ENCODE results near the gene RAD51C. TPM values are rescaled to one million over a fixed set of nuclear protein-coding genes. Genes with fewer than 3 reads are reported as not detected.

RAD51C gene
- total and polyA plus RNA-seq, 2 experiments from 2014 or later = 19.2 to 41.6 TPM

DNA sequence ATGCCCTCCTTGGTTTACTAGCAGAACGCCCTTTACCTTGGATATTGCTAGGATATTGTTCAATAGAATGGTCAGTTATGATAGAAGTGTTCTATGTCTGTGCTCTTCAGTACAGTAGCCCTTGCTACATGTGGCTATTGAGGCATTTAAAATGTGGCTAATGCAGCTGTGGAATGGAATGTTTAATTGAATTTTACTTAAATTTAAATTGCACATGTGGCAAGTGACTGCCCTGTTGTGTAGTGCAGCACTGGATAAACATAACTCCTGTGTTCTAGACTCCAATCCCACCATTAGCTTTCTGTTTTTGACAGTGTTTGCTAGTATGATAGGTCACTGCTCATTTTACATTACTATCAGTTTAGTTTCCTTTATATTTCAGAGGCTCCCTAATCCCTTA lies 29.9 kb downstream of the RAD51C start:
- no peaks in the 10 kb centered on the region for H3K27me3 ChIP-seq
- no peak overlapping the region for H2AFZ ChIP-seq
- no peak overlapping the region for H3K27ac ChIP-seq
- 89% methylated on average over 1 of the region's 1 CpG for WGBS (ENCODE audit: low lambda C conversion rate, missing lambda C conversion rate)
- H4K20me1 ChIP-seq (ENCODE audit: insufficient read depth, poor library complexity, severe bottlenecking) = no peaks in the 10 kb centered on the region
- no peak overlapping the region for H3K4me3 ChIP-seq
- TF ChIP-seq EZH2 (IDR thresholded peaks at IDR 0.05; ENCODE audit: borderline replicate concordance) (no peak), EZH2phosphoT487 (IDR thresholded peaks at IDR 0.05; ENCODE audit: low read depth, severe bottlenecking, unreplicated experiment) (no peak)
- no peaks in the 10 kb centered on the region for H3K36me3 ChIP-seq (replicated peaks; ENCODE audit: insufficient read depth, low read depth)
- no peaks in the 10 kb centered on the region for H3K9me2 ChIP-seq (replicated peaks; ENCODE audit: insufficient read depth)
- no peak overlapping the region for H3K4me2 ChIP-seq
- no peaks in the 10 kb centered on the region for H3K4me1 ChIP-seq (ENCODE audit: insufficient read depth)
- H3K79me2 ChIP-seq = no peaks in the 10 kb centered on the region
- H3K9me3 ChIP-seq (ENCODE audit: low read depth) = no peaks in the 10 kb centered on the region
- no peak for DNase-seq (ENCODE audit: low spot score)

DNA sequence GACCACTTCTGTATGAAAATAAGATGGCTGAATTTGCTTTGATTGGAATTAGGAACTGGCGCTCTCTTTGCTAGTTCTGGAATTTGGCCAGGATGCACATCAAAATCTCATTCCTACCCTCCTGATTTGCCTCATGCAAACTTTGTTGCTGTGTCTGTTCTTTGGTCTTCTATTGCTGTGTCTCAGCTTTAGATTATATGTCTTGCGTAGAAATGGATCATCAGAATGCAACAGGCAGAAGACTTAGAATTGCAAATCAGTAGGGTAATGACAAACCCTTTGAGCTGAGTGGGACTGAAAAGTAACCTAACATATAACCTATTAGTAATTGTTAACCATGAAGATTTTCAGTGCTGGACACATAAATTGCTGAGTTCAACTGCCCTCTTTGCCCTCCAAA lies 30.3 kb downstream of the RAD51C start:
- H3K27me3 ChIP-seq = no peaks in the 10 kb centered on the region
- 90% methylated on average over 2 of the region's 2 CpGs for WGBS (ENCODE audit: low lambda C conversion rate, missing lambda C conversion rate)
- TF ChIP-seq, protein P1, sequence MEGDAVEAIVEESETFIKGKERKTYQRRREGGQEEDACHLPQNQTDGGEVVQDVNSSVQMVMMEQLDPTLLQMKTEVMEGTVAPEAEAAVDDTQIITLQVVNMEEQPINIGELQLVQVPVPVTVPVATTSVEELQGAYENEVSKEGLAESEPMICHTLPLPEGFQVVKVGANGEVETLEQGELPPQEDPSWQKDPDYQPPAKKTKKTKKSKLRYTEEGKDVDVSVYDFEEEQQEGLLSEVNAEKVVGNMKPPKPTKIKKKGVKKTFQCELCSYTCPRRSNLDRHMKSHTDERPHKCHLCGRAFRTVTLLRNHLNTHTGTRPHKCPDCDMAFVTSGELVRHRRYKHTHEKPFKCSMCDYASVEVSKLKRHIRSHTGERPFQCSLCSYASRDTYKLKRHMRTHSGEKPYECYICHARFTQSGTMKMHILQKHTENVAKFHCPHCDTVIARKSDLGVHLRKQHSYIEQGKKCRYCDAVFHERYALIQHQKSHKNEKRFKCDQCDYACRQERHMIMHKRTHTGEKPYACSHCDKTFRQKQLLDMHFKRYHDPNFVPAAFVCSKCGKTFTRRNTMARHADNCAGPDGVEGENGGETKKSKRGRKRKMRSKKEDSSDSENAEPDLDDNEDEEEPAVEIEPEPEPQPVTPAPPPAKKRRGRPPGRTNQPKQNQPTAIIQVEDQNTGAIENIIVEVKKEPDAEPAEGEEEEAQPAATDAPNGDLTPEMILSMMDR (IDR thresholded peaks at IDR 0.05; ENCODE audit: poor library complexity) = no peak
- TF ChIP-seq EZH2phosphoT487 (IDR thresholded peaks at IDR 0.05; ENCODE audit: low read depth, severe bottlenecking, unreplicated experiment) (no peak), EZH2 (IDR thresholded peaks at IDR 0.05; ENCODE audit: borderline replicate concordance) (no peak)
- H3K4me1 ChIP-seq (ENCODE audit: insufficient read depth) = no peaks in the 10 kb centered on the region
- H3K79me2 ChIP-seq = no peaks in the 10 kb centered on the region
- no peak overlapping the region for H2AFZ ChIP-seq
- no peaks in the 10 kb centered on the region for H3K9me2 ChIP-seq (replicated peaks; ENCODE audit: insufficient read depth)
- H3K4me3 ChIP-seq = no peak overlapping the region
- no peak for DNase-seq (ENCODE audit: low spot score)
- H4K20me1 ChIP-seq (ENCODE audit: insufficient read depth, poor library complexity, severe bottlenecking) = no peaks in the 10 kb centered on the region
- H3K4me2 ChIP-seq = no peak overlapping the region
- H3K9me3 ChIP-seq (ENCODE audit: low read depth) = no peaks in the 10 kb centered on the region
- H3K27ac ChIP-seq = no peak overlapping the region
- no peaks in the 10 kb centered on the region for H3K36me3 ChIP-seq (replicated peaks; ENCODE audit: insufficient read depth, low read depth)

- Histone ChIP-seq H3K9me3 (ENCODE audit: low read depth) (no peaks in the 10 kb centered on the region), H2AFZ (no peak overlapping the region), H3K4me2 (no peak overlapping the region), H3K36me3 (replicated peaks; ENCODE audit: insufficient read depth, low read depth) (no peaks in the 10 kb centered on the region), H3K27ac (no peak overlapping the region), H3K9me2 (replicated peaks; ENCODE audit: insufficient read depth) (no peaks in the 10 kb centered on the region), H4K20me1 (ENCODE audit: insufficient read depth, poor library complexity, severe bottlenecking) (no peaks in the 10 kb centered on the region), H3K4me3 (no peak overlapping the region), H3K79me2 (no peaks in the 10 kb centered on the region), H3K27me3 (no peaks in the 10 kb centered on the region), H3K4me1 (ENCODE audit: insufficient read depth) (no peaks in the 10 kb centered on the region)
- WGBS (ENCODE audit: low lambda C conversion rate, missing lambda C conversion rate) = 63% methylated on average over 1 of the region's 1 CpG
- no peak for DNase-seq (ENCODE audit: low spot score)
- TF ChIP-seq, protein P1 (IDR thresholded peaks at IDR 0.05; ENCODE audit: poor library complexity) = no peak
- TF ChIP-seq EZH2phosphoT487 (IDR thresholded peaks at IDR 0.05; ENCODE audit: low read depth, severe bottlenecking, unreplicated experiment) = no peak
- no peak for TF ChIP-seq EZH2 (IDR thresholded peaks at IDR 0.05; ENCODE audit: borderline replicate concordance)
Measured at GRCh38 chr17:58728798-58729197, 36.4 kb downstream of the RAD51C start.

DNA sequence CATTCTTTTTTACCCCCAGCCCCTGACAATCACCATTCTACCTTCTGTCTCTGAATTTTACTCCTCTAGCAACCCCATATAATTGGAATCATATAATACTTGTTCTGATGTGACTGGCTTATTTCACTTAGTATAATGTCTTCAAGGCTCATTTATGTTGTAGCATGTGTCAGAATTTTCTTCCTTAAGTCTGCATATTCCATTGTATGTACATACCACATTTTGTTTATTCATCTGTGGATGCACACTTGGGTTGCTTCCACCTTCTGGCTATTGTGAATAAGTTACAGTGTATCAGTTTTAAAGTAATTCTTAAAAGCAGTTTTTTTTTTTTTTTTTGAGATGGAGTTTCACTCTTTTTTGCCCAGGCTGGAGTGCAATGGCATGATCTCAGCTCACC lies 38.5 kb downstream of the RAD51C start:
- no peaks in the 10 kb centered on the region for H3K9me2 ChIP-seq (replicated peaks; ENCODE audit: insufficient read depth)
- H4K20me1 ChIP-seq (ENCODE audit: insufficient read depth, poor library complexity, severe bottlenecking) = no peaks in the 10 kb centered on the region
- H3K9me3 ChIP-seq (ENCODE audit: low read depth) = no peaks in the 10 kb centered on the region
- no peak for DNase-seq (ENCODE audit: low spot score)
- H3K27me3 ChIP-seq = no peaks in the 10 kb centered on the region
- no peaks in the 10 kb centered on the region for H3K79me2 ChIP-seq
- no peak overlapping the region for H3K4me2 ChIP-seq
- H3K36me3 ChIP-seq (replicated peaks; ENCODE audit: insufficient read depth, low read depth) = no peaks in the 10 kb centered on the region
- no peak overlapping the region for H3K27ac ChIP-seq
- H3K4me3 ChIP-seq = no peak overlapping the region
- no peak for TF ChIP-seq EZH2phosphoT487 (IDR thresholded peaks at IDR 0.05; ENCODE audit: low read depth, severe bottlenecking, unreplicated experiment)
- no peak overlapping the region for H2AFZ ChIP-seq
- no peaks in the 10 kb centered on the region for H3K4me1 ChIP-seq (ENCODE audit: insufficient read depth)

Data from hepatocyte (in vitro differentiated cells).